Osteoblast (primary cell): ENCODE data around the gene ALOXE3. TPM values are rescaled to one million over a fixed set of nuclear protein-coding genes. Genes with fewer than 3 reads are reported as not detected.

ENCODE experiments used
- DNase-seq: peaks from one replicate; pipeline ENCODE4 v3.0.0; 2011; ENCODE audit warnings: low spot score, mixed read lengths; ENCODE audit not compliant: insufficient read length; ENCODE audit errors: missing footprints
- H2AFZ ChIP-seq: 2 replicates; pipeline ENCODE4 v1.6.0; 2011; ENCODE audit warnings: mild to moderate bottlenecking, low read length
- H3K27ac ChIP-seq: 2 replicates; pipeline ENCODE4 v1.5.1; 2011; ENCODE audit warnings: mild to moderate bottlenecking, low read depth, low read length, moderate library complexity
- H3K27me3 ChIP-seq: 2 replicates; pipeline ENCODE4 v1.6.0; 2012; ENCODE audit warnings: mild to moderate bottlenecking, control low read depth, inconsistent platforms, low read length, moderate library complexity; ENCODE audit not compliant: insufficient read depth
- H3K36me3 ChIP-seq: 2 replicates; pipeline ENCODE4 v1.5.1; 2011; ENCODE audit warnings: mild to moderate bottlenecking, low read length, control low read depth, moderate library complexity; ENCODE audit not compliant: insufficient read depth
- H3K4me1 ChIP-seq: 2 replicates; pipeline ENCODE4 v1.5.1; 2011; ENCODE audit warnings: mild to moderate bottlenecking, low read length, control low read depth, moderate library complexity; ENCODE audit not compliant: insufficient read depth
- H3K4me2 ChIP-seq: 2 replicates; pipeline ENCODE4 v1.6.0; 2011; ENCODE audit warnings: mild to moderate bottlenecking, low read length; ENCODE audit not compliant: insufficient read depth
- H3K4me3 ChIP-seq: fragments of 200-600 bp; sonication (generic); 3 replicates; pipeline ENCODE4 v1.5.1; 2012; ENCODE audit warnings: mild to moderate bottlenecking, low read length, inconsistent platforms; ENCODE audit not compliant: insufficient read depth
- H3K79me2 ChIP-seq: 2 replicates; pipeline ENCODE4 v1.6.0; 2012; ENCODE audit warnings: mild to moderate bottlenecking, low read length, control low read depth, inconsistent platforms; ENCODE audit not compliant: insufficient read depth
- H3K9me3 ChIP-seq: 2 replicates; pipeline ENCODE4 v1.5.1; 2011; ENCODE audit warnings: low read depth, low read length, control low read depth
- H4K20me1 ChIP-seq: 2 replicates; pipeline ENCODE4 v1.6.0; 2012; ENCODE audit warnings: mild to moderate bottlenecking, low read length, control low read depth; ENCODE audit not compliant: insufficient read depth
- CTCF ChIP-seq: IDR thresholded peaks from 2 replicates; pipeline ENCODE4 v1.5.1; 2011; ENCODE audit warnings: mild to moderate bottlenecking, low read depth, low read length, moderate library complexity; ENCODE audit errors: extremely low read depth
- total RNA-seq: library from RNA; depleted of rRNA; stranded (reverse); fragments of >200 nt; gene quantifications from 2 replicates; pipeline ENCODE4 v1.2.3, GENCODE V29; 2012

The ALOXE3 gene
- total RNA-seq, 1 donor, result not detected

DNA sequence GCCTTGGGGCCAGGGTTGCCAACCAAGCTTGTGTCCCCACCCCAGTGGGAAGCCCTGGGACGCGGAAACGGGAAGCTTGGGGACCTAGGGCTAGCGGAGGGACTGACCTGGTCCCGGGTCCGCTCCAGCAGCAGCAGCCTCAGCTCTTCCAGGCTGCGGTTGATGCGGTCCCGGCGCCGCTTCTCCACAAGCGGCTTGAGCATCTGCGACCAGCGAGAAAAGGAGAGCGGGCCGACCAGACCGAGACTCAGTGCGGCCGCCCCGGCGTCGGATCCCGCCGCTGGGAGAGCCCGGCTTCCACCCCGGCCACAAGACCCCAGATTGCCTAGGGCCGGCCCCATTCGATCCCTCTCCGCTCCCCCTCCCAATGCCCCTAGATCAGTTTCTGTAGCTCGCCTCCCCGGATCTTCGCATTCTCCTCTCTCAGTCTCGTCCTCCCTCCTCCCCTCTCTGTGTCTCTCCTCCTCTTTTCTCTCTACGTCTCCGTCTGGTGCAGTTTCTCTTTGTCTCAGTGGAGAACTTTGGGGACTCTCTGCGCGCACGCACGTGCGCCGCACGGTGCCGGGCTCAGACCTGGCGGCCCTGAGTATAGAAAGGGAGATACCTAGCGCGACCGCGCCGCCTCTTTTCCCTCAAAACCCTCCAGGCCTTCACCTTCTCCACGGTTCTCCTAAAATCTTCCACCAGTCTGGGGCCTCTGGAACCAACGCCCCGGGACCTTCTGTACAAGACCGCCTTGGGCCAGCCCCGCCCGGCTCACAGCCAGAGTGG is 4.8 kb upstream of the ALOXE3 start:
- DNase-seq, result peak; percentile 87
- Histone ChIP-seq H3K4me1 (peaks cover 46% of the 10 kb centered on the region), H2AFZ (peak overlapping the region; percentile 84), H3K27ac (no peak overlapping the region), H4K20me1 (peaks cover 7% of the 10 kb centered on the region), H3K36me3 (no peaks in the 10 kb centered on the region), H3K4me2 (peak overlapping the region; percentile 96), H3K4me3 (peak overlapping the region; percentile 72), H3K9me3 (no peaks in the 10 kb centered on the region), H3K27me3 (peaks cover 17% of the 10 kb centered on the region), H3K79me2 (no peaks in the 10 kb centered on the region)
- no peak for TF ChIP-seq CTCF

DNA sequence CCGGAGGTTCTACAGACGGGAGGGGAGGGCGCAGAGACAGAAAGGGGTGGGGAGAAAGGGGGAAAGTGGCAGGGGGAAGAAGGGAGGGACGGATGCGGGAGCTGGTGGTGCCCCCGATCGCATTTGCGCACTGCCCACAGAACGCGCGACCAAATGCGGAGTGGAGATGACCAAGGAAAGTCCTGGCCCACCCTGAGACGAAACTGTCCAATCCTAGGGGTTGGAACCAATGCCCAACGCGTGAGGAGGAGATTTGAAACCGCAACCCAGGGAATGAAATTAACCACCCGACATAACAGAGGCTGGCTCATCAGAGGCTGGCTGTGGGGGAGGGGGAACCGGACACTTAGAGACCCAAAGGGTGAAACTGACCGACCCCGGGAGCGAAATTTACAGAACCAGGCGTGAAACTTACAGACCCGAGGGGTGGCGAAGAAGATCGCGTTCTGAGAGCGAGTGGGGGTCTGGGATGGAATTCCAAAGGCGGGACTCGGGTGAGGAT is 4.2 kb upstream of the ALOXE3 start:
- Histone ChIP-seq H3K79me2 (no peaks in the 10 kb centered on the region), H3K27me3 (peaks cover 22% of the 10 kb centered on the region), H3K27ac (no peak overlapping the region), H3K4me3 (peak overlapping the region; percentile 72), H3K36me3 (no peaks in the 10 kb centered on the region), H3K9me3 (no peaks in the 10 kb centered on the region), H3K4me1 (peaks cover 51% of the 10 kb centered on the region), H4K20me1 (peaks cover 7% of the 10 kb centered on the region), H3K4me2 (peak overlapping the region; percentile 96), H2AFZ (peak overlapping the region; percentile 84)
- TF ChIP-seq CTCF, result no peak
- DNase-seq, result peak; percentile 93

DNA sequence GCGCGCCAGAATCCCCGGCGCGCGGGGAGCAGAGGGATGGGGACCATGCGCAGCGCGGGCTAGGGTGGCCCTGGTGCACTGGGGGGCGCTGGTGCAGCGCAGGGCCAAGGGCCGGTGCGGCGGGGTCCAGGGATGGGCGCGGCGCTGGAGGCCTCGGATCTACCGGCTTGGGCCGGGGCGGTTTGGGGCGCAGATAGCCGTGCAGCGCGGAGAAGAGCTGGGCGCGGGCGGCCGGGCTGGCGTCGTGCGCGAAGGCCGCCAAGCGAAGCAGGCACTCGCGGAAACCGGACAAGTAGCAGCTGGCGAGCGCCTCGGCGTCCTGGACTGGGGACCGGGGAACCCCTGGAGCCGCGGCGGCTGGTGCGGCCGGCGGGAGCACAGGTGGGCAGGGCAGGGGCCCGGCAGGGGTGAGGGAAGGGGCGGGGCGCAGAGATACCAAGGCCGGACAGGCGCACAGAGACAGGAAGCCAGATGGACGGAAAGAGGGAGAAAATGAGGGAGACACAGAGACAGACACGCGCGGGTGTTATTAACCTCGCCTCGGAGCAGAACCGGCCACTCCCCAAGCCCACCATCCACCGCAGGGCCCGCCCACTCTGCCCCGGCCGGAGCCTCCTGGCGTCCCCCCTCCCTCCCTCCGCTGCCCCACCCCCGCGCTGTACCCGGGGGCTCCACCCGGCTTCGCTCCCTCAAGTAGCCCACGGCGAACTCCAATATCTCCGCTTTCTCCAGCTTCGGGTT is 3.5 kb upstream of the ALOXE3 start:
- TF ChIP-seq CTCF, result peak; percentile 38
- Histone ChIP-seq H3K36me3 (no peaks in the 10 kb centered on the region), H2AFZ (peak overlapping the region; percentile 33), H3K79me2 (no peaks in the 10 kb centered on the region), H3K9me3 (no peaks in the 10 kb centered on the region), H4K20me1 (peaks cover 7% of the 10 kb centered on the region), H3K4me3 (peak overlapping the region; percentile 72), H3K27me3 (peaks cover 28% of the 10 kb centered on the region), H3K4me1 (peaks cover 46% of the 10 kb centered on the region), H3K27ac (no peak overlapping the region), H3K4me2 (peak overlapping the region; percentile 96)
- peak; percentile 87 for DNase-seq

GRCh38 chr17:8121407-8121680 is 3.0 kb upstream of the ALOXE3 start:
- Histone ChIP-seq H2AFZ (no peak overlapping the region), H3K36me3 (no peaks in the 10 kb centered on the region), H3K79me2 (no peaks in the 10 kb centered on the region), H4K20me1 (peaks cover 7% of the 10 kb centered on the region), H3K4me2 (peak overlapping the region; percentile 96), H3K4me3 (peak overlapping the region; percentile 72), H3K4me1 (peaks cover 44% of the 10 kb centered on the region), H3K27me3 (peaks cover 33% of the 10 kb centered on the region), H3K27ac (no peak overlapping the region), H3K9me3 (no peaks in the 10 kb centered on the region)
- TF ChIP-seq CTCF, result no peak
- DNase-seq, result no peak
